ENCODE measurements around the gene SUSD3. TPM values are rescaled to one million over a fixed set of nuclear protein-coding genes. Genes with fewer than 3 reads are reported as not detected.

SUSD3 gene
- total and polyA plus RNA-seq, 2 of the 8 experiments (the other 6 are each of a cell fraction or from before 2014, with no cell fraction given) = 5.5 to 35.4 TPM

GRCh38 chr9:93121316-93122241 lies 63.1 kb downstream of the SUSD3 start:
- no peak for TF ChIP-seq POLR2AphosphoS5 (IDR thresholded peaks at IDR 0.05; ENCODE audit: low read depth, low read length)
- TF ChIP-seq HDAC2 (IDR thresholded peaks at IDR 0.05; ENCODE audit: borderline replicate concordance in 1 of 2, low read depth in 2 of 2, low read length in 2 of 2) = no peak
- no peak for TF ChIP-seq SIRT6 (IDR thresholded peaks at IDR 0.05; ENCODE audit: low read length)
- TF ChIP-seq PHF8 (conservative IDR thresholded peaks at IDR 0.05; ENCODE audit: low read depth, low read length) = no peak
- no peak for TF ChIP-seq SIX5 (IDR thresholded peaks at IDR 0.05; ENCODE audit: low read depth, low read length)
- TF ChIP-seq SRF (IDR thresholded peaks at IDR 0.05; ENCODE audit: low read depth, low read length) = no peak
- no peak for TF ChIP-seq RFX5 (IDR thresholded peaks at IDR 0.05; ENCODE audit: borderline replicate concordance, low read depth, low read length)
- no peak for TF ChIP-seq CHD1 (IDR thresholded peaks at IDR 0.05; ENCODE audit: low read depth, low read length)
- TF ChIP-seq TAF1 (IDR thresholded peaks at IDR 0.05; ENCODE audit: low read depth, low read length) = no peak
- Histone ChIP-seq H3K9me3 (ENCODE audit: insufficient read depth in 2 of 2, low read depth in 1 of 2, low read length in 1 of 2) (no peaks in the 10 kb centered on the region), H3K4me3 (ENCODE audit: extremely low read depth in 1 of 4, insufficient read depth in 2 of 4, low read depth in 3 of 4, low read length in 4 of 4) (no peak overlapping the region), H2BK12ac (ENCODE audit: low read depth, low read length) (no peak overlapping the region), H2BK15ac (ENCODE audit: low read length) (no peak overlapping the region), H3K27ac (ENCODE audit: low read depth, low read length) (no peak overlapping the region), H3K9ac (replicated peaks in 1 of 4; ENCODE audit: extremely low read depth in 1 of 4, low read depth in 3 of 4, low read length in 3 of 4) (no peak overlapping the region), H2BK20ac (ENCODE audit: low read length) (no peak overlapping the region), H3K23me2 (ENCODE audit: low read depth, low read length) (peaks cover 5% of the 10 kb centered on the region; the same call in 1 of the 2 replicates), H4K8ac (ENCODE audit: extremely low read depth, insufficient read depth, low read length) (no peak overlapping the region), H3K56ac (replicated peaks; ENCODE audit: insufficient read length, low read depth, low read length) (no peak overlapping the region), H3K14ac (ENCODE audit: insufficient read length) (no peak overlapping the region), H3K27me3 (replicated peaks in 1 of 4; ENCODE audit: control insufficient read depth in 3 of 4, extremely low read depth in 1 of 4, insufficient read depth in 3 of 4, low read length in 3 of 4) (no peaks in the 10 kb centered on the region; a peak in 1 of 7 replicates), H4K20me1 (replicated peaks in 1 of 2; ENCODE audit: control insufficient read depth in 1 of 2, insufficient read depth in 2 of 2, low read length in 2 of 2) (peaks cover 0 to 12% of the 10 kb centered on the region in 2 experiments), H4K91ac (replicated peaks; ENCODE audit: insufficient read length, low read length) (no peak overlapping the region), H2BK5ac (ENCODE audit: low read depth, low read length) (no peak overlapping the region; the same call in 1 of the 2 replicates), H3K79me1 (ENCODE audit: low read depth, low read length) (peaks cover 2% of the 10 kb centered on the region), H3K36me3 (ENCODE audit: control insufficient read depth in 2 of 4, insufficient read depth in 4 of 4, low read length in 3 of 4) (peaks cover 0 to 4% (median 0%) of the 10 kb centered on the region in 4 experiments; a peak in 1 of 8 replicates), H3K4ac (replicated peaks; ENCODE audit: insufficient read length, low read depth, low read length) (no peak overlapping the region), H3K79me2 (ENCODE audit: control insufficient read depth in 1 of 2, insufficient read depth in 2 of 2, low read length in 2 of 2) (no peaks in the 10 kb centered on the region), H3K4me1 (replicated peaks in 1 of 4; ENCODE audit: control insufficient read depth in 3 of 4, insufficient read depth in 4 of 4, low read length in 3 of 4) (peaks cover 0 to 8% (median 3%) of the 10 kb centered on the region in 4 experiments; a peak in 6 of 7 replicates), H2AFZ (ENCODE audit: low read length) (no peak overlapping the region), H3K23ac (ENCODE audit: insufficient read length) (no peak overlapping the region), H4K5ac (ENCODE audit: insufficient read length, low read depth, low read length) (no peak overlapping the region), H3K18ac (ENCODE audit: extremely low read depth, low read length) (no peak overlapping the region), H3K4me2 (ENCODE audit: insufficient read depth in 1 of 2, low read depth in 2 of 2, low read length in 2 of 2) (no peak overlapping the region), H2BK120ac (replicated peaks; ENCODE audit: low read depth, low read length) (no peak overlapping the region), H2AK5ac (ENCODE audit: low read depth, low read length) (no peak overlapping the region)
- ChIA-PET CTCF (ENCODE audit: partially characterized antibody) (interaction anchor here (0.6 to 8.5 kb wide), 4 partner anchors 14 to 475 kb away, joined by 3 to 96 read pairs (median 4); no protein-coding TSS in a partner anchor), POLR2A (ENCODE audit: partially characterized antibody) (interaction anchor here (1.0 kb wide), 1 partner anchor 7 kb away, joined by 3 read pairs; no protein-coding TSS in a partner anchor)
- FAIRE-seq (no peak), DNase-seq (ENCODE audit: low read depth in 1 of 2, low spot score in 2 of 2) (no peak)
- 89% methylated on average over 20 of the region's 20 CpGs; no CpG with 5 or more reads in 1 of the 2 experiments for WGBS, 2 experiments (ENCODE audit: extremely low coverage in 1 of 2, insufficient coverage in 1 of 2, insufficient read length in 1 of 2, insufficient replicate concordance in 2 of 2, low coverage in 1 of 2, low lambda C conversion rate in 2 of 2, missing lambda C conversion rate in 1 of 2)

Data from H1 (cell line).